SK-N-SH (cell line): ENCODE data around the gene H2AZ1. TPM values are rescaled to one million over a fixed set of nuclear protein-coding genes. Genes with fewer than 3 reads are reported as not detected.
A peak's percentile ranks its signal among the peaks of the same experiment; 100 is the strongest.

Source experiments
- CTCF ChIA-PET: fragments of 300-600, 350-600 bp; formaldehyde crosslinking; extraction: SDS; loops from one replicate; lab custom pipeline; 2021; lab: Yijun Ruan, JAX
- POLR2A ChIA-PET: fragments of 350-600 bp; sonication (Branson Sonifier 250); formaldehyde crosslinking; extraction: SDS; loops from one replicate; lab custom pipeline; 2020; ENCODE audit warnings: antibody characterized with exemption, inconsistent platforms; lab: Yijun Ruan, JAX
- DNase-seq: peaks from one replicate; pipeline ENCODE4 v3.0.0; 2012
- H2AFZ ChIP-seq: fragments of 200-600 bp; sonication (generic); 2 replicates; pipeline ENCODE4 v1.8.1; 2016; ENCODE audit warnings: antibody characterized with exemption, mild to moderate bottlenecking, low read depth
- H3F3A ChIP-seq: fragments of 200-600 bp; sonication (generic); replicated peaks from 2 replicates; pipeline ENCODE3; 2016; ENCODE audit warnings: antibody characterized with exemption, mild to moderate bottlenecking; ENCODE audit not compliant: insufficient read depth
- H3K27ac ChIP-seq, 2 experiments: fragments of 200-500 bp in 1 of 2; fragments of 200-600 bp in 1 of 2; sonication (Bioruptor generic) in 1 of 2; sonication (generic), shearing (Covaris generic) in 1 of 2; 2 replicates each; pipeline versions ENCODE4 v1.5.1 to v1.6.1; 2014 to 2016; ENCODE audit warnings: low read depth in 2 of 2, inconsistent platforms in 1 of 2, low read length in 1 of 2, mild to moderate bottlenecking in 1 of 2, mixed read lengths in 1 of 2
- H3K27me3 ChIP-seq: fragments of 200-600 bp; sonication (generic), shearing (Covaris generic); 2 replicates; pipeline ENCODE4 v1.6.1; 2016; ENCODE audit warnings: mixed run types; ENCODE audit not compliant: insufficient read depth
- H3K36me3 ChIP-seq, 2 experiments: fragments of 200-500 bp in 1 of 2; fragments of 200-600 bp in 1 of 2; sonication (Bioruptor generic) in 1 of 2; sonication (generic) in 1 of 2; replicated peaks in 1 of 2; 2 replicates each; pipeline versions ENCODE3 to v1.5.1; 2014 to 2016; ENCODE audit warnings: low read length in 1 of 2, mild to moderate bottlenecking in 1 of 2; ENCODE audit not compliant: insufficient read depth in 2 of 2, control insufficient read depth in 1 of 2
- H3K4me1 ChIP-seq, 2 experiments: fragments of 200-500 bp in 1 of 2; fragments of 200-600 bp in 1 of 2; sonication (Bioruptor generic) in 1 of 2; sonication (generic), shearing (Covaris generic) in 1 of 2; 2 replicates each; pipeline versions ENCODE4 v1.5.1 to v1.6.1; 2014 to 2016; ENCODE audit warnings: low read depth in 1 of 2, low read length in 1 of 2, mixed run types in 1 of 2; ENCODE audit not compliant: insufficient read depth in 2 of 2, control insufficient read depth in 1 of 2
- H3K4me2 ChIP-seq: fragments of 200-600 bp; sonication (generic), shearing (Covaris generic); 2 replicates; pipeline ENCODE4 v1.6.1; 2017; ENCODE audit warnings: mixed run types
- H3K4me3 ChIP-seq, 2 experiments: fragments of 200-500 bp in 1 of 2; fragments of 200-600 bp in 1 of 2; sonication (Bioruptor generic) in 1 of 2; sonication (generic), shearing (Covaris generic) in 1 of 2; 2 replicates each; pipeline versions ENCODE4 v1.5.1 to v1.8.1; 2014 to 2016; ENCODE audit warnings: low read depth in 2 of 2, inconsistent platforms in 1 of 2, low read length in 1 of 2, mild to moderate bottlenecking in 1 of 2, mixed read lengths in 1 of 2, moderate library complexity in 1 of 2
- H3K79me2 ChIP-seq: fragments of 200-600 bp; sonication (generic); 2 replicates; pipeline ENCODE4 v1.8.1; 2017; ENCODE audit warnings: mild to moderate bottlenecking; ENCODE audit not compliant: insufficient read depth
- H3K9ac ChIP-seq: fragments of 200-600 bp; sonication (generic); 2 replicates; pipeline ENCODE4 v1.6.1; 2017; ENCODE audit warnings: mixed run types
- H3K9me2 ChIP-seq: fragments of 200-600 bp; sonication (generic); 2 replicates; pipeline ENCODE4 v1.6.1; 2017; ENCODE audit warnings: mixed run types
- H3K9me3 ChIP-seq: fragments of 200-600 bp; sonication (generic); 2 replicates; pipeline ENCODE4 v1.6.1; 2017; ENCODE audit warnings: mixed run types, mild to moderate bottlenecking, moderate library complexity
- H4K20me1 ChIP-seq: fragments of 200-600 bp; sonication (generic); 2 replicates; pipeline ENCODE4 v1.6.1; 2017; ENCODE audit warnings: mild to moderate bottlenecking, mixed run types; ENCODE audit not compliant: insufficient read depth
- CHD2 ChIP-seq: fragments of 150-350 bp; IDR thresholded peaks from 2 replicates; pipeline ENCODE4 v1.6.1; 2018; ENCODE audit warnings: low read length; ENCODE audit not compliant: partially characterized antibody
- EZH2phosphoT487 ChIP-seq: fragments of 200-600 bp; sonication (generic); IDR thresholded peaks from 2 replicates; pipeline ENCODE4 v1.6.1; 2017; ENCODE audit warnings: low read depth, mixed run types, mild to moderate bottlenecking, antibody characterized with exemption, moderate library complexity, borderline replicate concordance
- FOSL2 ChIP-seq: IDR thresholded peaks from 2 replicates; pipeline ENCODE4 v1.4.0; 2012; ENCODE audit warnings: low read depth, mild to moderate bottlenecking, moderate library complexity, borderline replicate concordance
- FOXJ3 ChIP-seq: sonication (generic); formaldehyde crosslinking; IDR thresholded peaks from 2 replicates; pipeline ENCODE4 v1.5.1; 2020; ENCODE audit warnings: mild to moderate bottlenecking, missing genetic modification reagents
- FOXM1 ChIP-seq: IDR thresholded peaks from 2 replicates; pipeline ENCODE4 v1.4.0; 2012; ENCODE audit warnings: low read depth, mild to moderate bottlenecking
- GABPA ChIP-seq: IDR thresholded peaks from 2 replicates; pipeline ENCODE4 v1.4.0; 2012; ENCODE audit warnings: low read depth, mild to moderate bottlenecking
- MXI1 ChIP-seq: IDR thresholded peaks from 2 replicates; pipeline ENCODE4 v1.6.1; 2012; ENCODE audit warnings: mild to moderate bottlenecking, low read depth, low read length, improper control_type of control experiment
- NFIC ChIP-seq: IDR thresholded peaks from 2 replicates; pipeline ENCODE4 v1.4.0; 2012; ENCODE audit warnings: borderline replicate concordance
- NRF1 ChIP-seq: IDR thresholded peaks from 2 replicates; pipeline ENCODE4 v1.6.1; 2012; ENCODE audit warnings: low read depth, mild to moderate bottlenecking, low read length
- POLR2AphosphoS5 ChIP-seq: IDR thresholded peaks from 2 replicates; pipeline ENCODE4 v1.6.1; 2012; ENCODE audit warnings: low read depth, low read length
- RFX5 ChIP-seq: IDR thresholded peaks from 2 replicates; pipeline ENCODE4 v1.6.1; 2012; ENCODE audit warnings: mild to moderate bottlenecking, improper control_type of control experiment, low read length
- RXRA ChIP-seq: IDR thresholded peaks from 2 replicates; pipeline ENCODE4 v1.4.0; 2012; ENCODE audit warnings: low read depth, mild to moderate bottlenecking, borderline replicate concordance
- TAF1 ChIP-seq: IDR thresholded peaks from 2 replicates; pipeline ENCODE4 v1.6.1; 2012; ENCODE audit warnings: low read depth, mild to moderate bottlenecking, low read length, moderate library complexity, borderline replicate concordance
- TCF12 ChIP-seq: IDR thresholded peaks from 2 replicates; pipeline ENCODE4 v1.4.0; 2012
- TEAD4 ChIP-seq: IDR thresholded peaks from 2 replicates; pipeline ENCODE4 v1.4.0; 2012; ENCODE audit warnings: mild to moderate bottlenecking, borderline replicate concordance; ENCODE audit not compliant: insufficient read depth
- YY1 ChIP-seq: IDR thresholded peaks from 2 replicates; pipeline ENCODE4 v1.4.0; 2012; ENCODE audit warnings: low read depth, mild to moderate bottlenecking
- WGBS: methylation state at CpG from one replicate; pipeline ENCODE4 v1.1.6; 2017; ENCODE audit warnings: low lambda C conversion rate; 5-methylcytosine and 5-hydroxymethylcytosine counted together
- polyA plus RNA-seq, 3 experiments: library from polyadenylated mRNA; depleted of rRNA; stranded (reverse); fragments of >200 nt; gene quantifications; 2 replicates each; pipeline ENCODE4 v1.2.3, GENCODE V29; 2012
- TF ChIP-seq, protein P1 (sequence below): IDR thresholded peaks from 2 replicates; pipeline ENCODE4 v1.6.1; 2012; ENCODE audit warnings: mild to moderate bottlenecking, low read depth, low read length, moderate library complexity
- TF ChIP-seq, protein P2 (sequence below): IDR thresholded peaks from 2 replicates; pipeline ENCODE4 v1.4.0; 2012; ENCODE audit warnings: low read depth, borderline replicate concordance
- TF ChIP-seq, protein P3 (sequence below): IDR thresholded peaks from 2 replicates; pipeline ENCODE4 v1.4.0; 2012; ENCODE audit warnings: low read depth
- TF ChIP-seq, protein P4 (sequence below): fragments of 150-350 bp; IDR thresholded peaks from 2 replicates; pipeline ENCODE4 v1.6.1; 2017; ENCODE audit warnings: antibody characterized with exemption, low read length, low read depth, borderline replicate concordance
- TF ChIP-seq, protein P5 (sequence below): IDR thresholded peaks from 2 replicates; pipeline ENCODE4 v1.4.0; 2012; ENCODE audit warnings: low read depth, borderline replicate concordance

Gene H2AZ1
- polyA plus RNA-seq, 1 of the 3 experiments (the other 2 are of a cell fraction): 408 TPM

DNA sequence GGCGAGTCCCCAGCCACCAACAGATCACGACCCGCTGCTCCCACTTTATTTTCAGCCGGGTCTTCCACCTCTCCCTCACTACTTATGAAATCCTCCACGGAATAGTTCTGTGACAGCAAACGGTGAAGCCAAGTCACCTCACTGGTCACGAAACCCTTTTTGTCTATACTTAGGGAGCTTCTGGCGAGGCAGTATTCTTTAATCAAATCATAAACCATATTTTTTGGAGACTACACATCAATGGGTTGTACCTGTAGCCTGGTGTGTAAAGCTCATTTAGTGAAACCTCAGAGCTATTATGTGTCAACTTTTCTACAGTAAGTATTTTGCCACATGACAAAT lies 809 bp upstream of the H2AZ1 start (continued):
- TF ChIP-seq RFX5 (no peak), CHD2 (no peak), EZH2phosphoT487 (no peak), RXRA (no peak), FOXM1 (no peak), MXI1 (no peak)

DNA sequence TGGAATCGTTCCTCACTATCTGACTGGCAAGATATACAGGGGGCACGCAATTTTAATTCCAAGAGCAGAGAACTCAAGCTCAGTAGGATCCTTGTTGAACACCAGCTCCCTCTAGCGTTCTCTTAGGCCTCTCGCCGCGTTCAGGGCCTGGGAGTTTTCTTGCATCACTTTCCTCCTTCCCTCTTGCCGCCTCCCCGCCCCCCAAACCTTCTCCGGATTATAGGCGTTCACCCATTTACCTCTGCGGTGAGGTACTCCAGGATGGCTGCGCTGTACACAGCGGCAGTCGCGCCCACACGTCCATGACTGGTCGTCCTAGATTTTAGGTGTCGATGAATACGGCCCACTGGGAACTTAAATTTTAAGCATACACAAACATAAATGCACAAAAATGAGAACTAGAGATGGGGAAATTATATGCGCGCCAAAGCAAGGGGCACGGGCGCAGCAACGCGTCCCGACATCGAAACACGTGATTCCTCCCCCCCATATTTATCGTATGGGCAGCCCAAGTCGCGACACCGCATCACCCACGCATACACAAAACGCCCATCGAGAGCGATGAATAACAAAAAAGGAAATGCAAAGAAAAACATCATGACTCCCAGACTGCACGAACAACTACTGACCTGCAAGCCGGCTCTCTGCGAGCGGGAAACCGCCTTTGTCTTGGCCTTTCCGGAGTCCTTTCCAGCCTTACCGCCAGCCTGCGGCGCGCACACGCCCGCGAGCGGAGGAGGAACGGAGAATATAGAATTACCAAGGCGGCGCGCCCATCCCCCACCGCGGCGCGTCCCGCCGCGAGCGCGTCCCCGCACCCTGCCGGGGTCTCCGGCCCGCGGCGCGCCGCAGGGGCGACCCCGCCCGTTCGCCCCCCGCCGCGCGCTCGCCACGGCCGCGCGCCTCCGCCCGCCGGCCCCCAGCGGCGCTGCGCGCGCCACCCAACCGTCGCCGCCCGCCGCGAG lies 759 bp downstream of the H2AZ1 start:
- Histone ChIP-seq H2AFZ (no peak overlapping the region), H3K9me2 (no peaks in the 10 kb centered on the region), H3K27ac (peak overlapping the region; percentile 80 to 97), H3K9ac (peak overlapping the region; percentile 92), H3F3A (peaks cover 20% of the 10 kb centered on the region), H3K4me3 (peak overlapping the region; percentile 76 to 78), H3K4me1 (peaks cover 24% of the 10 kb centered on the region in 2 experiments), H3K36me3 (peaks cover 15 to 20% of the 10 kb centered on the region in 2 experiments), H3K79me2 (peaks cover 56% of the 10 kb centered on the region), H3K9me3 (no peaks in the 10 kb centered on the region), H3K4me2 (peak overlapping the region; percentile 86), H4K20me1 (peaks cover 26% of the 10 kb centered on the region), H3K27me3 (no peaks in the 10 kb centered on the region)
- CTCF ChIA-PET: interaction anchor here (0.5 to 3.5 kb wide), 19 partner anchors 9 to 1804 kb away, joined by 3 to 18 read pairs (median 3); partner anchors contain the start of genes LAMTOR3 and TRMT10A
- POLR2A ChIA-PET: interaction anchor here (1.0 to 1.5 kb wide), 4 partner anchors 10 to 64 kb away, joined by 3 to 9 read pairs (median 4); partner anchors contain the start of gene LAMTOR3
- DNase-seq: peak; percentile 80
- WGBS: under 1% methylated on average over 52 of the region's 98 CpGs
- no peak for TF ChIP-seq TEAD4
- TF ChIP-seq RXRA: no peak
- TF ChIP-seq CHD2: peak; percentile 37
- TF ChIP-seq, protein P1, sequence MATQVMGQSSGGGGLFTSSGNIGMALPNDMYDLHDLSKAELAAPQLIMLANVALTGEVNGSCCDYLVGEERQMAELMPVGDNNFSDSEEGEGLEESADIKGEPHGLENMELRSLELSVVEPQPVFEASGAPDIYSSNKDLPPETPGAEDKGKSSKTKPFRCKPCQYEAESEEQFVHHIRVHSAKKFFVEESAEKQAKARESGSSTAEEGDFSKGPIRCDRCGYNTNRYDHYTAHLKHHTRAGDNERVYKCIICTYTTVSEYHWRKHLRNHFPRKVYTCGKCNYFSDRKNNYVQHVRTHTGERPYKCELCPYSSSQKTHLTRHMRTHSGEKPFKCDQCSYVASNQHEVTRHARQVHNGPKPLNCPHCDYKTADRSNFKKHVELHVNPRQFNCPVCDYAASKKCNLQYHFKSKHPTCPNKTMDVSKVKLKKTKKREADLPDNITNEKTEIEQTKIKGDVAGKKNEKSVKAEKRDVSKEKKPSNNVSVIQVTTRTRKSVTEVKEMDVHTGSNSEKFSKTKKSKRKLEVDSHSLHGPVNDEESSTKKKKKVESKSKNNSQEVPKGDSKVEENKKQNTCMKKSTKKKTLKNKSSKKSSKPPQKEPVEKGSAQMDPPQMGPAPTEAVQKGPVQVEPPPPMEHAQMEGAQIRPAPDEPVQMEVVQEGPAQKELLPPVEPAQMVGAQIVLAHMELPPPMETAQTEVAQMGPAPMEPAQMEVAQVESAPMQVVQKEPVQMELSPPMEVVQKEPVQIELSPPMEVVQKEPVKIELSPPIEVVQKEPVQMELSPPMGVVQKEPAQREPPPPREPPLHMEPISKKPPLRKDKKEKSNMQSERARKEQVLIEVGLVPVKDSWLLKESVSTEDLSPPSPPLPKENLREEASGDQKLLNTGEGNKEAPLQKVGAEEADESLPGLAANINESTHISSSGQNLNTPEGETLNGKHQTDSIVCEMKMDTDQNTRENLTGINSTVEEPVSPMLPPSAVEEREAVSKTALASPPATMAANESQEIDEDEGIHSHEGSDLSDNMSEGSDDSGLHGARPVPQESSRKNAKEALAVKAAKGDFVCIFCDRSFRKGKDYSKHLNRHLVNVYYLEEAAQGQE: peak; percentile 18; the same call in 1 of the 2 replicates
- TF ChIP-seq, protein P2, sequence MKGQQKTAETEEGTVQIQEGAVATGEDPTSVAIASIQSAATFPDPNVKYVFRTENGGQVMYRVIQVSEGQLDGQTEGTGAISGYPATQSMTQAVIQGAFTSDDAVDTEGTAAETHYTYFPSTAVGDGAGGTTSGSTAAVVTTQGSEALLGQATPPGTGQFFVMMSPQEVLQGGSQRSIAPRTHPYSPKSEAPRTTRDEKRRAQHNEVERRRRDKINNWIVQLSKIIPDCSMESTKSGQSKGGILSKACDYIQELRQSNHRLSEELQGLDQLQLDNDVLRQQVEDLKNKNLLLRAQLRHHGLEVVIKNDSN: peak; percentile 58; the same call in 1 of the 2 replicates
- TF ChIP-seq, protein P3, sequence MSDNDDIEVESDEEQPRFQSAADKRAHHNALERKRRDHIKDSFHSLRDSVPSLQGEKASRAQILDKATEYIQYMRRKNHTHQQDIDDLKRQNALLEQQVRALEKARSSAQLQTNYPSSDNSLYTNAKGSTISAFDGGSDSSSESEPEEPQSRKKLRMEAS: peak; percentile 76
- TF ChIP-seq, protein P4, sequence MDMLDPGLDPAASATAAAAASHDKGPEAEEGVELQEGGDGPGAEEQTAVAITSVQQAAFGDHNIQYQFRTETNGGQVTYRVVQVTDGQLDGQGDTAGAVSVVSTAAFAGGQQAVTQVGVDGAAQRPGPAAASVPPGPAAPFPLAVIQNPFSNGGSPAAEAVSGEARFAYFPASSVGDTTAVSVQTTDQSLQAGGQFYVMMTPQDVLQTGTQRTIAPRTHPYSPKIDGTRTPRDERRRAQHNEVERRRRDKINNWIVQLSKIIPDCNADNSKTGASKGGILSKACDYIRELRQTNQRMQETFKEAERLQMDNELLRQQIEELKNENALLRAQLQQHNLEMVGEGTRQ: no peak
- TF ChIP-seq FOSL2: no peak
- TF ChIP-seq NFIC: no peak
- no peak for TF ChIP-seq EZH2phosphoT487
- no peak for TF ChIP-seq TCF12
- TF ChIP-seq, protein P5, sequence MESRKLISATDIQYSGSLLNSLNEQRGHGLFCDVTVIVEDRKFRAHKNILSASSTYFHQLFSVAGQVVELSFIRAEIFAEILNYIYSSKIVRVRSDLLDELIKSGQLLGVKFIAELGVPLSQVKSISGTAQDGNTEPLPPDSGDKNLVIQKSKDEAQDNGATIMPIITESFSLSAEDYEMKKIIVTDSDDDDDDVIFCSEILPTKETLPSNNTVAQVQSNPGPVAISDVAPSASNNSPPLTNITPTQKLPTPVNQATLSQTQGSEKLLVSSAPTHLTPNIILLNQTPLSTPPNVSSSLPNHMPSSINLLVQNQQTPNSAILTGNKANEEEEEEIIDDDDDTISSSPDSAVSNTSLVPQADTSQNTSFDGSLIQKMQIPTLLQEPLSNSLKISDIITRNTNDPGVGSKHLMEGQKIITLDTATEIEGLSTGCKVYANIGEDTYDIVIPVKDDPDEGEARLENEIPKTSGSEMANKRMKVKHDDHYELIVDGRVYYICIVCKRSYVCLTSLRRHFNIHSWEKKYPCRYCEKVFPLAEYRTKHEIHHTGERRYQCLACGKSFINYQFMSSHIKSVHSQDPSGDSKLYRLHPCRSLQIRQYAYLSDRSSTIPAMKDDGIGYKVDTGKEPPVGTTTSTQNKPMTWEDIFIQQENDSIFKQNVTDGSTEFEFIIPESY: no peak
- TF ChIP-seq POLR2AphosphoS5: no peak; the same call in 1 of the 2 replicates
- TF ChIP-seq MXI1: peak; percentile 70
- no peak for TF ChIP-seq GABPA
- TF ChIP-seq FOXJ3: 0 out of 2 replicates have a peak, but pooled peaks have one; percentile 8
- TF ChIP-seq TAF1: no peak
- TF ChIP-seq YY1: no peak
- TF ChIP-seq NRF1: no peak
